ENCODE data around the gene NFE2L1.

Gene NFE2L1

DNA sequence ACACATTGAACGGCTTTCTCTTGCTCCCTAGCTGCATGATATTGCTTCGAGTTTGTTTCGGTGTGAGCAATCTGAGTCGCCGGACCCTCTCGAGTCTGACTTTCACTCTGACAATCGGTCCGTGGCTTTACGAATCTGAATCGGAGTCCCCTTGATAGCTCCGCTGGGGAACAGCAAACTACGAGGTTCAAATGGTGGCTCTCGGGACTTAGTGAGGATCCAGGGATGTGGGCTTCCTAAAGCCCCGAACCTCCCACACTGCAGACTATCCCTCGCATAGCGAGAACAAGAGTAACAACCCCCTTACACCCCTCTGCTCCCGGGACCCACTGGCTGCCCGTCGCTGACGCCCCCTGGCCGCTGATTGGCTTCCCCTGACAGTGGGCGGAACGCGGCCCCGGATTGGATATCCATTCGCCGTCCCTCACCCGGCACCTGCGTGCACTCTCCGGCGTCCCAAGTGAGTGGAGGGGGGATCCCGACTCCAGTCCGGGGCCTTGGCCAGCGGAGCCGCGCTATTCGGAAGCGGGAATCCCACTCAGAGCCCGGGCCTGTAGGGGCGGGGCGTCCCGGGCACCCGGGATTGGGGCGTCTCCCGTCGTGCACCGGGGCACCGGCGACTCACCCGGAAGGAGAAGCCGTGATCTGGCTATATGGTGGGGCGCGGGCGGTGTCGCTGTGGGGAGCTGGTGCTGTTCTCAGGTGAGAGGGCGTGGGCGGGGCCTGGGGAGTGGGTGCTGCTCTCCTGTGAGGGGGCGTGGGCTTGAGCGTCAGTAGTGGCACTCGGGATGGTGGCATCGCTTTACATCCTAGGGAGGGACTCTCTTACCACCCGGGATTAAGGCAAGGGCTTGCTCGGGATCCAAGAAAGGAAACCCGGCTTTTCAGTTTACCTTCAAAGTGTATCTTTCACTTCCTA lies 59.2 kb downstream of the NFE2L1 start, which contains the start of gene SNX11:
Gene SNX11, plus strand, starts transcription at position 630 of the 919 bp plus-strand sequence. CDS start 4,278 bp downstream, outside the sequence.
- peak; percentile 94 for DNase-seq (ENCODE audit: low read depth)

DNA sequence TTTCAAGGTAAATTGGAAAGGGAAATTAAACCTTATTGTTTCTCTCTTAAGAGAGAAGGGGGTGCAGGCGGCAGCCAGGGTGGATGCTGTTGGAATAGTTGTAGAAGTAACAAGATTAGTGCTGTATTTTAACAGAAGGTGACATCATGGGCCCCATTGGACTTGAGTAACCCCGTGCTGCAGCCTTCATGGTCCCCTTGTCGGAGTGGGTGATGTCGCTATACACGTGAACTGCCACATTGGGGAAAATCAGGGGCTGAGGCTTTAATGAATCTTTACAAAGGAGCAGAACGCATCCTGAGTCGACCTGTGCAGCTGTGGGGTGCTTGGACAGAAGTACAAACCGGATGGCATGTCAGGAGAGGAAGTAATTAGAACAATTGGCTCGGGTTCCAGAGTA lies 62.6 kb downstream of the NFE2L1 start:
- no peak for DNase-seq (ENCODE audit: low read depth)

All from ELR (cell line).